NCI-H2196 (cell line): ENCODE data around the gene AGPAT2.

ENCODE experiments used
- DNase-seq: peaks from one replicate; lab custom pipeline; 2025; ENCODE audit not compliant: unreplicated experiment; lab: John Stamatoyannopoulos, UW

AGPAT2 gene

DNA sequence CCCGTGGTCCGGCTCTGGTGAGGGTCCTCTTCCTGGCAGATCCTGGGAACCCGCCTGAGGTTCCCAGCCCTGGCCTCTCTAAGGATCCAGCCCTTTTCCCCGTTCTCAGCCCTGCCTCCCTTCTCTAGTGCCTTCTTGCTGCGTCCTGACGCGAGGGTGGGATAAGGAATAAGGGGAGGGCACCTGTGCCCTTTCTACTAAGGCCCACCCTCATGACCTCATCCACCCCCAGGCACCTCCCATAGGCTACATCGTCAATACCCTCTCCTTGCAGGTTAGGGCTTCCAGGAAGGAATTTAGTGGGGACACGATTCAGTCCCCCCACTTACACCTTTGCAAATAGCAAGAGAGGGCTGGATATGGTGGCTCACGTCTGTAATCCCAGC lies 14.4 kb upstream of the AGPAT2 start:
- DNase-seq, result no peak

DNA sequence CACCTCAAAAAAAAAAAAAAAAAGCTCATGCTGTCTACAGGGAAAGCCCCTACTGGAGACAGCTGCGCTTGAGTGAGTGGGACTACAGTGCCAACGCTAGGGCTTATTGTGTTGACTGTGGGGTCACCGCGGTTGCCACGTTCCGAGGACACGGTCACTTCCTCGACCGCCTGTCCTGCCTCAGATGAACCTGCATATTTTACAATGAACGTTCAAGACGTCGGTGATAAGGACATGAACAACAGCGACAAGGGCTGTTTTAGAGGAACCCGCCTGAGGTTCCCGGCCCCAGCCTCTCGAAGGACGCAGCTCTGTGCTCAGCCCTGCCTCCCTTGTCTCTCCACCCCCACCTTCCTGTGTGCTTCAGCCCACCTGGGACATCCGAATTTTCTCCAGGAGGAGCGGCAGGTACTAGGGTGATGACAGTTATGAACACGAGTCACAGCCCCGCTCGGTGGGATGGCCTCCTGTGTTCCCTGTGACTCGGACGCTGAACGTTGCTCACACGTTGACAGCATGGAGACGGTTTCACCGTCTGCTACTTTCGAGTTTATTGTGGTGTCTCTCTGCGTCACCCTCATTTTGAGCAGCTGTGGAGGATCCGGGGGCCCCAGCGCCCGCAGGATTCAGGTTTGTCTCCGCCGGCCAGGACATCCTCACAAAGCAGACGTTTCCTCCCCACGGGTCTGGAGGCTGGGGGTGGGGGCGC lies 13.9 kb upstream of the AGPAT2 start:
- no peak for DNase-seq

DNA sequence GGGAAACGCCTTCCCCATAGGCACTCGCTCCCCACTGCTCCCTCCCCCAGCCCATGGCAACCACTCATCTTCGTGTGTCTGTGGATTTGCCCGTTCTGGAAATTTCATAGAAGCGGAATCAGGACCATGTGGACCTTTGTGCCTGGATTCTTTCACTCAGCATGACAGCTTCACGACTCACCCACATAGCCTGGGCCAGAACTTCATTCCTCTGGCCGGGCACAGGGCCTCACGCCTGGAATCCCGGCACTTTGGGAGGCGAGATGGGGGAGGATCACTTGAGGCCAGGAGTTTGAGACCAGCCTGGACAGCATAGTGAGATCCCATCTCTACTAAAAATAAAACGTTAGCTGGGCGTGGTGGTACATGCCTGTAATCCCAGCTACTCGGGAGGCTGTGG lies 13.0 kb upstream of the AGPAT2 start:
- no peak for DNase-seq

DNA sequence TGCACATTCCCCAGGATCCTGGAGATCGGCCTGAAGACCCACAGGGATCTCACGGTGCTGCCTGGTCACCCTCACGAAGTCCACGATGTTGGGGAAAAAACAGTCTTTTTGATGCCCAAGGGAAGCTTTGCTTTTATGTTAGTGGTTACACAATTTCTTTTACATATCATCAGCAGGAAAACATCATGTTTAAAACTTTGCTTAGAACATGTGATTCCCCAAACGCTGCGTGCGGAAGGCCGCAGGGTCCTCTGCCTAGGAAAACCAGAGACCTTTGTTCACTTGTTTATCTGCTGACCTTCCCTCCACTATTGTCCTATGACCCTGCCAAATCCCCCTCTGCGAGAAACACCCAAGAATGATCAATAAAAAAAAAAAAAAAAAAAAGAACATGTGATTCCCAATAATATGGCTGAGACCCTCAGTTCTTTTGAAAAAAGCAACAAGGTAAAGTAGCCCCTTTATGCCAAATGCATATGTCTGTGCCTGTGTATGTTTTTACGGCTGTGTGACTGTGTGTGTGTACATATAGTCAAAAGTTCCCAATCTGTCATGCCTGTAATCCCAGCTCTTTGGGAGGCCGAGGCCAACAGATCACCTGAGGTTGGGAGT lies 11.5 kb upstream of the AGPAT2 start:
- no peak for DNase-seq

DNA sequence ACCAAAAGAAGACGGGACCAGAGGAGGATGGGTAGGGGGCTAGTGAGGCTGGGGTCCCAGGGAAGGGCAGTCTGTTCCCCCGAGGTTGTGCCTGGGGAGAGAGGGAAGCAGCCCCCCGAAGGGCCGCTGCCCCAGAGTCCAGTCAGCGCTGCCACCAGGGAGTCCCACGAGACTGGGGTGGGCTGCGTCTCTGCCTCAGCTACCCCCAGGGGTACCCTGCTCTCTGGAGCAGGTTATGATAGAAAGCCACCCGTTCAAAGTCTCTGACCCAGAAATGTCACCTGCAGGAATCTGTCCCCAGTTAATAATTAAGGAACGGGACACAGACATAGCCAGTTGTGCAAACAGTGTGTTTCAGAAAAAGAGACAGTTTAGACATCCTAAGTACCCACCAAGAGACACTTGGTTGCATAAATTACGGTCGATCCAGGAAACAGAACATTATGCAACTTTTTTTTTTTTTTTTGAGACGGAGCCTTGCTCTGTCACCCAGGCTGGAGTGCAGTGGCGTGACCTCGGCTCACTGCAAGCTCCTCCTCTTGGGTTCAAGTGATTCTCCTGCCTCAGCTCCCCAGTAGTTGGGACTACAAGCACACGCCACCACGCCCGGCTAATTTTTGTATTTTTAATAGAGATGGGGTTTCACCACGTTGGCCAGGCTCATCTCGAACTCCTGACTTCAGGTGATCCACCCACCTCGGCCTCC lies 10.7 kb upstream of the AGPAT2 start:
- no peak for DNase-seq

DNA sequence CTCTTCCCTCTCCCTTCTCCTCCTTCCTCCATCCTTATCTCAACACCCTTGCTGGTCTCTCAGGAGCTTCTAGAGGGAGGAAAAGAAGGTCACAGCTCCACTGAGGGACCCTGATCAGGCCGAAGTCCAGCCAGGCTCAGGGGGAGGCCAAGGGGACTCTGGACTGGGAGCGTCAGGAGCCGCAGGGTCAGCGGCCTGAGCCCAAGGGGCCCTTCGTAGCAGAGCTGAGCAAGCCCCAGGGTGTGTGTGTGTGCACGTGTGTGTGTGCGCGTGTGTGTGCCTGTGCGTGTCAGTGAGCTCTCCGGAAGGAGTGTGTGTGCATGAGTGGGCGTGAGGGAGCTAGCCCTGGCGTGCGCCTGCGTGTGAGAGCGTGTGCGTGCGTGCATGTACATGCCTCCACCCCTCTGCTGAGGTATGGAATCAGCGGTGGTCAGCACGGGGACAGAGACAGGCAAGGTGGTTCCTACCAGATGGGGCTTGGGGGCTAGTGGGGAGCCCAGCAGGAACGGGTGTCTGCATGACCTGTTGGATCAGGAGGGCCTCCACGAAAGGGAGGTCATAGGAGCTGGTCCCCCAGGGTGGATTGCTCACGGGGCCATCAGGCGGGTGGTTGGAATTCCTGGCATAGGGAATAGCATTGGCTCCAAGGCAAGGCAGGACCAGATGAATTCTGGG lies 10.0 kb upstream of the AGPAT2 start:
- DNase-seq, result no peak

DNA sequence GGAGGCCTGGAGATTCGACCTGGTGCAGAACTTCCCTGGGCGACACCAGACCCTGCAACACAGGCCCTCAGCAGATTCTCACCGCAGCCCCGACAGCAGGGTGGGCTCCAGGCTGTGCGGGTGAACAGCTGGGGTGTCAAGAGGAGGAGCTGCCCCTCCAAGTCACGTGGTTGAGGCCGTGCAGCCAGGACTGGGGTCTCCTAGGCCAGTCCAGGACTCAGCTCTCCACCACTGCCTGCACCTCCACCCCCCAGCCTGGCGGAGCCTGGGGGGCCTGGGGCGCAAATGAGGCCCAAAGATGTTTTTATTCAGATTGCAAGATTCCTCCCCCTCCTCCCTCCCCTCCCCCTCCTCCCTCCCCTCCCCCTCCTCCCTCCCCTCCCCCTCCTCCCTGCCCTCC lies 9.2 kb upstream of the AGPAT2 start:
- no peak for DNase-seq

DNA sequence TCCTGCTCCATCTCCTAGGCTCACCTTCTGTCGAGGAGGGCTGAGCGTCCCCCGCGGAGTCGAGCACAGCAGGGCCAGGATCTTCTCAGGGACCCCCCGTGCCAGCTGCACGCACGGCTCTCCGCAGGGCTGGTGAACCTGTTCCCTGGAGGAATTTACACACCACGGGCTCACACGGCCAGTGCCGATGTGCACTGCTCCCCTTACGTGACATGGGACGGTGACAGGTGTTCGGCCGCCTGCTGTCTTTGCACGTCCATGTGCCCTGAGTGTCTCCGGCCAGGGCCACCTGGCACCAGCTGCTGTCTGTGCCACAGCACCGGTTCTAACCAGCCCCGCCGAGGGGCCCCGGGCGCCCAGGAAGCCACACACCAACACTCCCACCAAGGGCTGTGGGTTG lies 8.7 kb upstream of the AGPAT2 start:
- peak; percentile 75 for DNase-seq

DNA sequence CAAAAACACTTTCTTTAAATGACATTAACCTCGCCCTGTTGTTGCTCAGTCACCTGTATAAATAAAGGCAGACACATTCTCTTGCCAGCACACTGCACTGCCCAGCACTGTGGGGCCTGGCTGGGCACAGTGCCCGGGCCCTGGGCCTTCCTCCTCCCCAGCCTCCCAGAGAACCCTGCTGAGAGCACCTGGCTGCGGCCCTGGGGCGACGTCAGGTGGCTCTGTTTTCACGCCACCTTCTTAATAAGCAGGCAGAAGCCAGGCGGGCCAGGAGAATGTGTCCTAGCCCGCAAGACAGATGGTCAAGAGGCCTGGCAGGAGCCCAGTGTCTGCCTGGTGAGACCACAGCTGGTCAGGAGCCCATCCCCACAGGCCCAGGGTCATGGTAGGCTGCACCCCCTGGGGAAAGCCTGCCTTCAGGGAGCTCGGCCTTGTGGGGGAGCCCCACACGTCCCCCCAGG lies 8.2 kb upstream of the AGPAT2 start:
- DNase-seq, result peak; percentile 96

DNA sequence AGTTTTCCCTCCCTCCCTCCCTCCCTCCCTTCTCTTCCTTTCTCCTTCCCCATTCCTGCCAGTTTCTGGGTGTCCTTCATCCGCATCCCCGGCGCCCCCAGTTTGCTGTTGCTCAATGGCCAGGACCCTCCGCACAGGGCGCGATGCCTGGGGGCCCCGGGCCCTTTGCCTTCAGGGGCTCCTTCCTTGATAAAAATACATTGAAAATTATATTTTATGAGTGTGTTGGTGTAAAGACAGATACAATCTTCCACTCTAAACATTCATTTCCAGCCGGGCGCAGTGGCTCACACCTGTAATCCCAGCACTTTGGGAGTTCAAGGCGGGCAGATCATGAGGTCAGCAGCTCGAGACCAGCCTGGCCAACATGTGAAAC lies 7.6 kb upstream of the AGPAT2 start:
- DNase-seq, result no peak

DNA sequence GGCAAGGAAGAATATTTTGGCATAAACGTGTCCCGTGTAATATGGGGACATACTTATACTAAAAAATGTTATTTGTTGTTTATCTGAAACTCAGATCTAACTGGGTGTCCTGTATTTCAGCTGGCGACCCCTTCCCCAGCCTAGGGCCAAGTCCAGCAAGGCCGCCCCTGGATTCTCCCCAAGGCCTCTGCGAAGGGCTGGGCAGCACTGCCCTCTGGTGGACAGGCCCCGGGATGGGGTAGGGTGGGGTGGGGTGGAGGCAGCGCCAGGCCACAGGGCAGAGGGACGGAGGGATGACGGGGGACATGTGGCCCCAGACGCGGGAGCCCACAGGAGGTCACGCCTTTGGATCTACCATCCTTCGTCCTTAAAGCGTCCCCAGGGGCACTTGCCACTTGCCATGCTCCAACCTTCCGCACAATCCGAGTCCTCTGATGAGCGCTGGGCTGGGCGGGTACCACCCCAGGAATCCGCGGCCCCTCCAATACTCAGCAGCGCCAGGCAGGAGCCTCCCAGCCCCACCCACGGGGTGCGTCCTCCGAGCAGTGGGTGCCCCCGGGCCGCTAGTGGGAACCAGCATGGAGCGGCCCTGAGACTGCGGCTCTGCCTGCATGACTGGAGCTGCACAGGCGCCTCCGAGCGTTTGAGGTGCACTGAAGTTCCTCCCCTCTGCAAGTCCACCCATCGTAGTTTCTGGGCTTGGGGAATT lies 7.1 kb upstream of the AGPAT2 start:
- peak; percentile 73 for DNase-seq

DNA sequence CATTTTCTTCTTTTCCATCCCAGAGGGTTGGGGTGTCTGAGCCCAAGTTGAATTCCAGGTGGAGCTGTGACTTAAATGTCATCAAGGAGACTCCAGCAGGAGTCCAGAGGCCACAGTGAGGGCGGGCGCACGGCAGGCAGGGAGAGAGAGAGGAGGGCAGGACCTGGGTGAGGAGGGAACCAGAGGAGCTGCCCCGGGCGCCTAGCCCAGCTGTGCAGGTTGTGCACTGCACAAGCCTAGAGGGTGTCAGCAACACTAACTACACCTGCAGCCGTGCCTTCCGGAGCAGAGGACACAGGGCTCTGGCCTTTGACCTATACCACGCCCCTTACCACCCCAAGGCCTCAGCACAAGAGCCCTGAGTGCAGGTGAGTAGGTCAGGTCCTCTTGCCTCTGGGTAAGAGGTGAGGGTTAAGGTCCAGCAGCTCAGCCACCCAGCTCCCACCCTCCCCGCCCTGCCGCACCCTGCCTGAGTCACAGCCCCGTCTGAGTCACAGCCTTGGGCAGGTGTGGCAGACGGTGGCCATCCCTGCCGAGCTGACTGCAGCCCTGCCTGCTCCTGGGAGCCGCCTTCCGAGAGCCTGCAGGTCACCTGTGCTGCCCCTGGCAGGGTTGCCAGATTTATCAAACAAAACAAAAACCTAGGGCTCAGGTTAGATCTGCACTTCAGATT lies 6.4 kb upstream of the AGPAT2 start:
- peak; percentile 76 for DNase-seq

DNA sequence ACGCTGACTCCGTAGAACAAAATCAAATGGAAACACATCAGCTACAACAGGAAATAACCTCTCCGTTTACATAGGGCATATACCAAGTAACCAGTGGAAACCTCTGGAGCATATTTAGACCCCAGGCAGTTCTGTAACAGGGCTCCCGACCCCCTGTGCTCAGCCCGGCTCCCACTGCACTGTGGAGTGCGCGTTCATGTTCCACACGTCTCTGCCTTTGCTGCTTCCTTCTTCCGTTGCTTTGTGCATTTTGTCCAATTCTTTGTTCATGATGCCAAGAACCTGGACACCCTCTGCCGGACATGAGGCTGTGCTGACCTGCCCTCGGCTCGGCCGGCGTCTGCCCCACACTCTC lies 5.9 kb upstream of the AGPAT2 start:
- no peak for DNase-seq

DNA sequence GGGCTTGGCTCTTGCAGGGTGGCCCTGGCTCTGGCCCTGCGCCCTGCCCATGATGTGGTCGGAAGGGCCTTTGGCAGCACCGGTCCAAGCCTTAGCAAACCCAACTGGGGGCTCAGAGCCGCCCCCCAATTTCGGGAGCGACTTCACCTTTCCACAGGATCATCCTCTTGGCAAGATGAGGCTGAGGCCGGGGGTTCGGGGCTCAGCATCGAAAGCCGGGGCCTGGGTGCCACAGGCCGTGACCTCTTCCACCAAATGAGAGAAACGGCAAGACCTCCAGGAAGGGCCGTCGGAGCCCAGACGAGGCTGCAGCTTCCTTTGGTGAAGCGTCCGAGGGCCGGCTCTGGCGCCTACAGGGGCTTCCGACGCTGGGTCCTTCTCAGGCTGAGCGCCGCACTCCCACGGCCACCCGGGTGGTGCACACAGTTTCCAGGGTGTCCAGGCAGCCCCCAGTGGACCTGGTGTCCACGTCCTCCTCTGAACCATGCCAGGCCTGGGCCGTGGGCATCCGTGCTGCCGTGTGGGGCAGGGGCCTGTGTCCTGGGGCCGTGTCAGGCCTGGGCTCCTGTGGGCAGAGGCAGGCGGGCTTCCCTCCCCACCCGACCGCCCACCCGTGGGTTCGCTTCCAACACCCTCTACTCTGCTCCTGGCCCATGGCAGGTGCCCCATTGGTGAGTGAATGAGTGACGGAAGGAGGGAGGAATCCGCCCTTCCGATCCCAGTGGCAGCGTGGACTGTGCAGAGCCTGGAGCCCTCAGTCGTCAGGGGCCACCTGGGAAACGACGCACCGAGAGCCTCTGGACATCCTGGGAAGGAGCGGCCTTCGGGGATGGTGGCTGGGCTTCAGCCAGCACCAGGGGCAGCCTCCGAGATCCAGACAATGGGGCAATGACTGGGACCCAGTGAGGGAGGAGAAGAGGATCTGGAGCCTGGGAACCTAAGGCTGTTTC lies 5.2 kb upstream of the AGPAT2 start:
- DNase-seq, result no peak

DNA sequence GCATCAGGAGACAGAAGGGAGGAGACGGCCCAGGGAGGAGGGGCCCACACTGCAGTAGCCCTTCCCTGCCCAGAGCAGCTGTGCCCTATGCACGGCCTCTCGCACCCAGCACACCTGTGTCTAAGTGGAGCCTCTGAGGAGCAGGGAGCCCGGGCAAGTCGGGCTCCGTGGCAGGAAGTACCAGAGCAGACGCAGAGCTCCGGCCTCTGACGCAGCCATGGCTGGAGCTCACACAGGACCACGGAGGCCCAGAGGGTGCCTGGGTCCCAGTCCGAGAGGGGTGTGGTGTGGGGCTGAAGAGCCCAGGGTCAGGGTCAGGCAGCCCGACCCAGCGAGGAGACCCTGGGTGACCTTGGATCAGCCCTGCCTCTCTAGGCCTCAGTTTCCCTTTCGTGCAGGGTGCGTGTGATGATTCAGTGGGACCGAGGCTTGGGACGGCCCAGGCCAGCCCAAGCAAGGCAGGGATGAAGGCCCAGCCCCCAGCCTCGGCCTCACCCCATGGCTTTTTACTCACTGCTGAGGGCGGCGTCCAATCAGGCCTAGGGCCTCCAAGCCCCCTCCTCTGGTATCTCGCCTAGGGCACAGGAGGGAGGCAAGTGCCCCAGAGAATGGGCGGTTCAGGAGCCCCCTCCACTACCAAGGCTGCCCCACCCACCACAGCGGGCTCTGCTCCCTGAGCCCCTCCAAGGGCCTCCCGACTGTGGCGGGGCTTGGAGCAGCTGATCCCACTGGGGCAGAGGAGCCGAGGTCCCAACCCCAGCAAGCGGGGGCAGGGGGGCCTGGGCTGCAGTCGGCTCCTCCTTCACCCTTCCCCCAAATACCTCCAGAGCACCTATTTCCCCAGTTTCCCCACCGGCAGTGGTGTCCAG lies 4.3 kb upstream of the AGPAT2 start:
- peak; percentile 82 for DNase-seq

DNA sequence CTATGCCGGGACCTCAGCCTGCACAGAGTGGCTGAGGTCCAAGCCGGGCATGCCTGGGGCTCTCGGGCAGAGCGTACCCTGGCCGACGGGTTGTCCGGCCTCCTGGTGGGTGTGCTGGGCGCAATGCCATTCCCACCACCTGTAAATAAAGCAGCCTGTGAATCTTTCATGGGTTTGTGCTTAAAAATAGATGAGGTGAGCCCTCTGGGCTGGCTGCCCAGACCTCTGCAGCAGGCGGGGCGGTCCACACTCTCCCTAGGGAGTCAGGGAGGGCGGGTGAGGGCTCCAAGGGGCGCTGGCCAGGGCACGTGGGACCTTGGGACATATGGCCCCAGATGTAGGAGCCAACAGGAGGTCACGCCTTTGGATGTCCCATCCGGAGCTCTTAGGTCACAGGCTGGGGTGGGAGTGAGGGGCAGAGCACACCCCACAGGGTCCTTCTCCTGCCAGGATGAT lies 3.6 kb upstream of the AGPAT2 start:
- peak; percentile 91 for DNase-seq

DNA sequence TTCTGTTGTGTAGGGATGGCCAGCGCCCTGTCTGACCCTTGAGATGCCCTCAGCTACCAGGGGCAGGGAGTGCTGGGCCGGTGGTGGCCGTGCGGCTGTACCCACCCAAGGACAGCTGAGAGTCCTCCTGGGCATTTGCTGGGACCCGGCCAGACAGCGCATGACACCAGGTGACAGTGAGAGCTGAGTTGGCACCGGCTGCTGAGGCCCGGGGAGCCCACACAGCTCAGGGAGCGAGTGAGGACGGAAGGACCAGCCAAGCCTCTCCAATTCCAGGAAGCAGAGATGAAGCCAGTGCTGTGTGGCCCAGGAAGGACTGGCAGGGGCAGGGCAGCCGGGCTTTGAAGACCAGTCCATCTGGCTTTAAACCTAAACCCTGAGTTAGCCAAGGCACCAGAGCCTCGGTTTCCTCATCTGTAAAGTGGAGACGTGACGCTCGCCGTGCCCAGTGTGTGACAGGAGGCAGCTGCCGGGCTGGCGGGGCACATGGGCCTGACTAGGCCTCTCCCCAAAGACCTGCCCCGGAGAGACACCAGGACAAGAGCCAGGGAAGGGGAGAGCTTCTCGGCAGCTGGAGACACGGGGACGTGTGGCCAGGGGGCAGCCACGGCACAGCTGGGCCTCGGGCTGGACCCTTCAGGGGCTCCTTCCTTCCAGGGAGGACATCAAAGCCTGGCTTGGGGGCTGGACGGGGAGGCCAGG lies 3.0 kb upstream of the AGPAT2 start:
- peak; percentile 36 for DNase-seq

DNA sequence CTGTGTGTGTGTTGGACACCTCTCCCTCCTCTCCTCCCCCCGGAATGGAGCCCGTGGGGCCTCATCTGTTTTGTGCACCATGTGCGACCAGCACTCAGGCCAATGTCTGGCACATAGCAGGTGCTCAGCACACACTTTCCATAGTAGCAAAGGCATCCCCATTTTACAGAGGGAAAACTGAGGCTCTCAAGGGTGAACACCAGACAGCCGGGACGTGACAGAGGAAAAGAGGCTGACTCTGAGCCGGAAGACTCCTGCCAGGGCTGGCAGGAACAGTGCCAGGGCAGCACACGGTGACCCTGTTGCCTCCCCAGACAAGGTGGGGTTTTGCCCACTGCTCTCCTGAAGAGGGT lies 1.8 kb upstream of the AGPAT2 start:
- no peak for DNase-seq
